ENCODE measurements around the gene CFAP221.
A peak's percentile ranks its signal among the peaks of the same experiment; 100 is the strongest.

The CFAP221 gene

DNA sequence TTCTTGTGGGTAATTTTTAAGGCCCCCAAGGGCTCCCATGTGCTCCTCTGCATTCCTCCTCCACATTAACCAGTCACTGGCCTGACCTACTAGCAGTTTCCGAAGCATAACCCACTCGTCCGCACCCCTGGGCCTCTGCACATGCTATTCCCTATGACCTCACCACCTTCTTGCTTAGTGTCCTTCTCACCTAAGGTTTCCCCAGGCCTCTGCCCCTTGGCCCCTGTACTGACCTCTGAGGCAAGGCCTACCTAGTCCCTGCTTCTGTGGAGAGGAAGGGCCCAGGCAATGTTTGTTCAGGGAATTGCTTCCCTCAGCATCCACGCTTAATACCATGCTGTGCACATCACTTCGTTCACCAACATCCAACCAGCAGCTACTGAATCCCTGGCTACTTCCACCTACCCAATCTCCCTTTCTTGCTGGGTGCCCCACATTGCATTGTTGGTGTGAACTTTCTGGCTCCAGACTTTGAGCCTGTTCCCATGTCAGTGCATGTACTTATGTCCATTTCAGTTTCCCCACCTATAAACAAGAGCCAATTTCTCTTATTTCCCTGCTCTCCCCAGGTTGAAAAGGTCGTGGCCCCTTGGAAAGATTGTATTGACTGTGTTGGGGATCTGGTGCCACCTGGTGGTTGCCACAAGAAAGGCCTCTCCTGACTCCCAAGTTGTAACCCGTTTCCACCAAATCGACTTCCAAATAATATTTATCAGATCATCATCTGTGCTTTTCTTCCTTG is 115.5 kb downstream of the CFAP221 start:
- no peak overlapping the region for H3K4me3 Mint-ChIP-seq
- peaks cover 13% of the 10 kb centered on the region for H3K27me3 Mint-ChIP-seq (ENCODE audit: low read depth, poor library complexity)
- H3K36me3 Mint-ChIP-seq (ENCODE audit: low read depth), result no peaks in the 10 kb centered on the region
- peaks cover 5% of the 10 kb centered on the region for H3K9me3 Mint-ChIP-seq
- TF ChIP-seq, protein P1, sequence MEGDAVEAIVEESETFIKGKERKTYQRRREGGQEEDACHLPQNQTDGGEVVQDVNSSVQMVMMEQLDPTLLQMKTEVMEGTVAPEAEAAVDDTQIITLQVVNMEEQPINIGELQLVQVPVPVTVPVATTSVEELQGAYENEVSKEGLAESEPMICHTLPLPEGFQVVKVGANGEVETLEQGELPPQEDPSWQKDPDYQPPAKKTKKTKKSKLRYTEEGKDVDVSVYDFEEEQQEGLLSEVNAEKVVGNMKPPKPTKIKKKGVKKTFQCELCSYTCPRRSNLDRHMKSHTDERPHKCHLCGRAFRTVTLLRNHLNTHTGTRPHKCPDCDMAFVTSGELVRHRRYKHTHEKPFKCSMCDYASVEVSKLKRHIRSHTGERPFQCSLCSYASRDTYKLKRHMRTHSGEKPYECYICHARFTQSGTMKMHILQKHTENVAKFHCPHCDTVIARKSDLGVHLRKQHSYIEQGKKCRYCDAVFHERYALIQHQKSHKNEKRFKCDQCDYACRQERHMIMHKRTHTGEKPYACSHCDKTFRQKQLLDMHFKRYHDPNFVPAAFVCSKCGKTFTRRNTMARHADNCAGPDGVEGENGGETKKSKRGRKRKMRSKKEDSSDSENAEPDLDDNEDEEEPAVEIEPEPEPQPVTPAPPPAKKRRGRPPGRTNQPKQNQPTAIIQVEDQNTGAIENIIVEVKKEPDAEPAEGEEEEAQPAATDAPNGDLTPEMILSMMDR (IDR thresholded peaks at IDR 0.05), result peak; percentile 91
- H3K27ac Mint-ChIP-seq, result no peak overlapping the region
- peaks cover 10% of the 10 kb centered on the region for H3K4me1 Mint-ChIP-seq
- DNase-seq, result peak; percentile 64

DNA sequence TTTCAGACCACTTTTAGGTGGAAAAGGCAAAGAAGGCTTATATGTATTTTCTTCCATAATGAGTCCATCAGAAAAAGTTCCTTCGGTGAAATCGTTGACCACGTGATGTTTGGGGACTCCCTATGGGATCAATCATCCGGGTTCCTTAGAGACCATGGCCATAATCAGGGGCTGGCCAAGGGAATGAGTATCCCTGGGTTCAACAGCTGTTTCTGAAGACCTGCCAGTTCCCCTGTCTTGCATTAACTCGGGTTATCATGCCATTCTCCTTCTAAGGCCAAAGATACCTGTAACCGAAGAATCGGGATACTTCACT is 116.1 kb downstream of the CFAP221 start:
- TF ChIP-seq, protein P1 (IDR thresholded peaks at IDR 0.05), result no peak
- no peak overlapping the region for H3K27ac Mint-ChIP-seq
- DNase-seq, result no peak
- H3K4me3 Mint-ChIP-seq, result no peak overlapping the region
- peaks cover 13% of the 10 kb centered on the region for H3K27me3 Mint-ChIP-seq (ENCODE audit: low read depth, poor library complexity)
- H3K36me3 Mint-ChIP-seq (ENCODE audit: low read depth), result no peaks in the 10 kb centered on the region
- peaks cover 10% of the 10 kb centered on the region for H3K9me3 Mint-ChIP-seq
- H3K4me1 Mint-ChIP-seq, result peaks cover 6% of the 10 kb centered on the region

DNA sequence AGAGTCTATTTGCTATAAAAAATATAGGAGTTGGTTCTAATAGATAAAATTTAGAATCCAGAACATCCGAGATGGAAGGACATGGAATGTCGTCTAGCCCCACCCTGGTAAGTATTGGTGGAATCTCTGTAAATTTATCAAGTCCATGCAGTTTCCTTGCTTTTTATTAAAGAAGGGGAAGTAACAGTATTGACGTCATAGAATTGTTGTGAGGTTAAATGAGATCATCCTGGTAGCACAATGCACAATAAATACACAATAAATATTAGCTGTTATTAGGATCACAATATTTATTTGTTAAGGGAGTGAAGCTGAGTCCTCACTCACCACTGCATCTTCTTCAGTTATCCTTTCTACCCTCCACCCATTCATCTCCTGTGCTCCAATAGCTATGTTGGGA is 118.0 kb downstream of the CFAP221 start:
- no peak for DNase-seq
- H3K4me1 Mint-ChIP-seq, result no peaks in the 10 kb centered on the region
- H3K9me3 Mint-ChIP-seq, result peaks cover 12% of the 10 kb centered on the region
- H3K27me3 Mint-ChIP-seq (ENCODE audit: low read depth, poor library complexity), result peaks cover 7% of the 10 kb centered on the region
- TF ChIP-seq, protein P1 (IDR thresholded peaks at IDR 0.05), result no peak
- no peaks in the 10 kb centered on the region for H3K36me3 Mint-ChIP-seq (ENCODE audit: low read depth)
- H3K27ac Mint-ChIP-seq, result no peak overlapping the region
- no peak overlapping the region for H3K4me3 Mint-ChIP-seq

DNA sequence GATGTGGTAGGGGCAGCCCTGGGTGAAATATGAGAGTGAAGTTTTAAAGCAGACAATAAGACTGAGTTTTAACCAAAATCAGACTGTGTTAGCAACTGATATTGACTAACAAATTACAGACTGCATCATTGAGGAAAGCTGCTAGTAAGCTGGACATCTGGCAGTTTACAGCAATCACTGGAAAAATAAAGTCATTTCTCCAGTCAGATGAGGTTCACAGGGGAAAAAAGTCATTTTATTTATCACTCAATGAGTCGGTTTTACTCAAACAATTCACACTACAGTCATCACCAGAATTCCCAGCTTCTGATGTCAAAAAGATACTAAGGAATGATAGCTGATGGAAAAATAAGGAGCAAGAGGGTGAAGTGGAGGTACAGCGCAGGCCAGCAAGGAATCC is 124.3 kb downstream of the CFAP221 start:
- Mint-ChIP-seq H3K4me1 (no peaks in the 10 kb centered on the region), H3K27me3 (ENCODE audit: low read depth, poor library complexity) (peaks cover 3% of the 10 kb centered on the region), H3K9me3 (peaks cover 12% of the 10 kb centered on the region), H3K27ac (peak overlapping the region; percentile 55), H3K36me3 (ENCODE audit: low read depth) (no peaks in the 10 kb centered on the region), H3K4me3 (no peak overlapping the region)
- no peak for DNase-seq
- TF ChIP-seq, protein P1 (IDR thresholded peaks at IDR 0.05), result no peak

DNA sequence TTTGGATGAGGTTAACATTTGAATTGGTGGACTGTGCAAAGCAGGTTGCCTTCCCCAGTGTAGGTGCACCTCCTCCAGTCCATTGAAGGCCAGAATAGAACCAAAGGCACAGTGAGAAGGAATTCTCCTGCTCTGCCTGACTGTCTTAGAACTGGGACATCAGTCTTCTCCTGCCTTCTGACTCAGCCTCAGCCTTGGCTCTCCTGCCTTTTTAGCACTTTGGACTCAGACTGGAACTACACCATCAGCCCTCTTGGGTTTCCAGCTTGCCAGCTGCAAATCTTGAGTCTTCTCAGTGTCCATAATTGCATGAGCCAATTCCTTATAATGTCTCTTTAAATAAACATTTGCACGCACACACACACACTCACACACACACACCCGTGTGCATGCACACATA is 126.8 kb downstream of the CFAP221 start:
- Mint-ChIP-seq H3K9me3 (no peaks in the 10 kb centered on the region), H3K4me3 (no peak overlapping the region), H3K4me1 (no peaks in the 10 kb centered on the region), H3K36me3 (ENCODE audit: low read depth) (no peaks in the 10 kb centered on the region), H3K27me3 (ENCODE audit: low read depth, poor library complexity) (no peaks in the 10 kb centered on the region), H3K27ac (no peak overlapping the region)
- TF ChIP-seq, protein P1 (IDR thresholded peaks at IDR 0.05), result no peak
- DNase-seq, result no peak

DNA sequence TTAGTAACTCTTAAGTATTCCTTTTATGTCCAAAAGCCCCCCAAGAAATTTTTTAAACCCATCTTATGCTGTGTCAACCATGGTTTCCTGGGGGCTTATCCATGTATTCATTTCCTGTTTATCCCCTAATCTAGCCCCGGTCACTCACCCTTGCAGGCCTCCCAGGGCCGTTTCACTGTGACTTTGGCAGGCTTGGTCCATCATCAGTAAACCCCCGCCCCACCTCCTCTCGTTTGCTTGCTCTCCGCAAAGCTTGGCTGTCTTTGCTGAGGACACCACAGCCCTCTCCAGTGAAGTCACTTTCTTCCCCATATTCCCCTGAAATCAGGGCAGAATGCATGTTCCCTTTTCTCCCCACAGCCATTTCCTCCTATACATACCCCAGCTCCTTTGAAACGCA is 127.5 kb downstream of the CFAP221 start:
- Mint-ChIP-seq H3K4me1 (no peaks in the 10 kb centered on the region), H3K9me3 (no peaks in the 10 kb centered on the region), H3K27me3 (ENCODE audit: low read depth, poor library complexity) (no peaks in the 10 kb centered on the region), H3K4me3 (no peak overlapping the region), H3K27ac (no peak overlapping the region), H3K36me3 (ENCODE audit: low read depth) (no peaks in the 10 kb centered on the region)
- DNase-seq, result no peak
- TF ChIP-seq, protein P1 (IDR thresholded peaks at IDR 0.05), result no peak
